GF-D8 (cell line): ENCODE measurements around the gene BTLA.
"Not testable (repeated sequence)": the region's sequence is repeated elsewhere in the genome, so short reads cannot be mapped to it uniquely, and the experiment has no call there.

Source experiments
- DNase-seq: peaks from one replicate; lab custom pipeline; 2025; lab: John Stamatoyannopoulos, UW

BTLA gene

DNA sequence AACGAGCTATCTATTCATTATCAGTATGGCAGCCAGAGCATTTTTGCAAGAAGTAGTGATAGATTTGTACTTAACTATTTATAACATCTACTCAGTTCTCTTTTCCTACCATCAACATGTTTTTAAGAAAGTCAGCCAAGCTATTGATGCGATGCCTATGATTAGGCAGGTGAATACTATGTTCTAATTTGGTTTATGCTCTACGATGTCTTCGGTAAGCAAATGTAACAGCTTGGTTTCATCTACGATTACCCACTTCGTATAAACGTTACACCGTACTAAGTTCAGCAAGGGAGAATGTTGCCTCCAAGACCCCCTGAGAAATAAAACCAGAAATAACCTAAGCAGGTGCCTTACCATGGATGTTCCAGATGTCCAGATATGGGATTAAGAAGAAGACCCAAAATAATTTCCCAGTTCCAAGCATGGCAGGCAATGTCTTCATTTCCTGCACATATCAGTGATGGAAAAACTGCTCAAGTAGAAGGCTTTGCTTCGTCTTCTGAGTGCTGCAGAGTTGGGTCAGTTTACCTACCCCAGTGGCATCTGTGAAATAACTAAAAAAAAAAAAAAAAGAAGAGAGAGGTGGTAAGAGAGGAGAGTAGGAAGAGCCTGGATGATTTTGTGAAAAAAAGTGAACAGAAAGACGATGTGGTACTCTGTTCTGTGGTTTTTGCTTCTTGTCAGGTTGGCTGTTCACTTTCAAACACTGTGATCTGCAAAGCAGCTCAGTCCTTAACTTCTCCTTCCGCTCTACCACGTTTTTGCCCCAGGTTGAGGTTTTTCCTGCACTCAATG lies at the start of gene BTLA:
TSS of gene BTLA (minus strand) at position 559 of the 798 bp plus-strand sequence. CDS start at position 445, 114 bp downstream.
- no peak for DNase-seq

DNA sequence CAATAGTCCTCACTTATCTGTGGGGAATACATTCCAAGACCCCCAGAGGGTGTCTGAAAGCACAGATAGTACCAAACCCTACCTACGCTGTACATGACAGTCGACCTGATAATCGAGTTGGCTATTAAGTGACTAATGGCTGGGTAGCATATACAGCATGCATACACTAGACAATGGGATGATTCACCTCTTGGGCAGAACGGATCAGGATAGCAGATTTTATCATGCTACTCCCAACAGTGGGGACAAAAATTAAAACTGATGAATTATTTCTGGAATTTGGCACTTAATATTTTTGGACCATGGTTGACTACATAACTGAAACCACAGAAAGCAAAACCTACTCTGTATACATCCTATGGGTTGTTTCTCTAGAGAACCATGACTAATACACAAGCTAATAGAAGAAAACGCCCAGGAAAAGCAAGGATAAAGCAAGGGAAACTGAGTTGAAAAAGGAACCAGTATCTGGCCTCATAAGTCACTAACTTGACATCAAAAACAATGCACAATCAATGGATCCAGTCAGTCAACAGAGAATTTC lies 47.0 kb upstream of the BTLA start:
- DNase-seq = no peak

GRCh38 chr3:112539825-112540650 lies 40.8 kb upstream of the BTLA start:
- no peak for DNase-seq

DNA sequence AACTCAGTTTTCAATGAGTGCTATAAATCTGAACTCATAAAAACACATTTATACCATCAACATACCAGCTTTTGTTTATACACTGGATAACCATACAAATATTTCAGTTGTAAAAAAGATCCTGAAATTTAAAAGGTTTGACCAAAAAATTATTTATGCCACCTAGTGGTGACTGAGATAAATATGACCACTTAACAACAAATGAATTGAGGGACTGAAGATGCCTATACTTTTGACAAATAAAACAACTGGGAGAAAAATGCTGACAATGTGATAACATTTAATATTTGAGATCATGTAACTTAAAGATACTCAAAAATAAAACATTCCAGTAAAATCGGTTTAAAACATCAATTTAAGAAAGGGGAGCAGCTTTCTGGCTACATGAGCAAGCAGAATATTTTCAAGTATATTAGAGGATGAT lies 32.1 kb upstream of the BTLA start:
- DNase-seq = no peak

GRCh38 chr3:112530573-112530972 lies 31.3 kb upstream of the BTLA start:
- no peak for DNase-seq

- not testable (repeated sequence) for DNase-seq
Measured at GRCh38 chr3:112524127-112524526, 24.9 kb upstream of the BTLA start.

DNA sequence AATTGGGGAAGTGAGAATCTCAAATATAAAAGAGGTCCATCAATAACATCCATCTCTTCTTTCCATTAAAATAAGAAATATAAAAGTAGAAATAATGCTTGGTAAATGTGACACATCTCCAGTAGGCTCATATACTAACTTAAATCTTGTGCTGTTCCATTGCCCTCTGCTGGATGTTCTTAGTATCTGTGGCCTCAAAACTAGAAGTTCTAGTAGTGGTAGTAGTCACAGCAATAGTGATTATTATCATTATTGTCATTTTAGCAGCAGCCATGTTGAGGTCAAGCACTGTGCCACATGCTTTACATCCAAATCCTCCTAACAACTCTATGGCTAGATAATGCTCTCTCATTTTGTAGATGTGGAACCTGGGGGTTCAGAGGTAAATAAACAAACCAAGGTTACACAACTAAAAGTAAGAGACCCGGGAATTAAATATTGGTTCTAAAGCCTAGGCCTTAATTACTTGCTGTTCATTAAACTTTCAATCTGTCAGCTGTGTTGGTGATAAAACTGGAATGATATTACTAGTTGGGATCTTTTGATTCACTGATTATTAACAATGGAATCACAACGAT lies 20.2 kb upstream of the BTLA start:
- DNase-seq = peak; percentile 2

DNA sequence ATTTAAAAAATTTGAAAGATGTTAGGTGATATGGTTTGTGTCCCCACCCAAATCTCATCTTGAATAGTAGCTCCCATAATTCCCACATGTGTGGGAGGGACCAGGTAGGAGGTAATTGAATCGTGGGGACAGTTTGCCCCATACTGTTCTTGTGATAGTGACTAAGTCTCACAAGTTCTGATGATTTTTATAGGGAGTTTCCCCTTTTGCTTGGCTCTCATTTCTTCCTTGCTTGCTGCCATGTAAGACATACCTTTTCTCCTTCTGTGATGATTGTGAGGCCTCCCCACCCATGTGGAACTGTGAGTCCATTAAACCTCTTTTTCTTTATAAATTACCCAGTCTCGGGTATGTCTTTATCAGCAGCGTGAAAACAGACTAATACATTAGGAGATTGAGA lies 19.7 kb upstream of the BTLA start:
- DNase-seq = not testable (repeated sequence)

GRCh38 chr3:112514527-112515128 lies 15.4 kb upstream of the BTLA start:
- no peak for DNase-seq

DNA sequence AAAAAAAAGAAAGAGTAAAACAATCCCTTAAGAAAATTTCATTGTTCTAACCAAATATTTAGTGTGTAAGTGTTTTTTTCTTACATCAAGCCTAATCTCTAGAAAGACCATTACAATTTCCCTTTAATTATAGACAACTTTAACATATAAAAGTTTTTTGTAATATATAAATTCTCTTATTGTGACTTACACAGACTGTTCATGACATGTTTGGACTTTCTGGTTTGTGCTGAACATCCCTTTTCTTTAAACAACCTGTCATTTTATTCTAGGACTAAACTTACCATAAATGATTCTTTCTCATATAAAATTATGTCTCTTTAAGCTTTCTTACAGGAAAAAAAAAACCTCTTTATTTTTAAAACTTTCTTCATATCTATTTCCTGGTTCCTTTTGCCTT lies 13.0 kb upstream of the BTLA start:
- DNase-seq = no peak

- DNase-seq = no peak
Measured at GRCh38 chr3:112508860-112509259, 9.6 kb upstream of the BTLA start.

GRCh38 chr3:112508261-112508660 lies 9.0 kb upstream of the BTLA start:
- DNase-seq = no peak

GRCh38 chr3:112505907-112506306 lies 6.6 kb upstream of the BTLA start:
- DNase-seq = no peak

DNA sequence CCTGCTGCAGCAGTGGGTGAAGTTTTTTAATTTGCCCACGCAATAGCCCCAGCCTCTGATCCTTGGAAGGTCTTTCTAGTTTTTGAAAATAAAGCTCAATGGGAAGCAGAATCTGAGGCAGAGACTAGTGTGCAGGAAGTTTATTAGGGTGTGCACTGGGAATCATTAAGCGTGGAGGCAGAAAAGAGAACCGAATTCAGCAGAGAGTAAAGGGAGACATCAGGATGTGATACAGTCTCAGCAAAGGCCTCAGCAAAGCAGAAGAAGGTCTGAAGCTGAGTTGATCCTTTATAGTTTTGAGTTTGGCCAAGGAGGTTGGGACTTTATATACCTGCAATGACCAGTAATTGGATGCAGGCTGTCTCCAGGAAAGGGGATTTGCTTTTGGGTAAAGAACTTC lies 4.9 kb upstream of the BTLA start:
- no peak for DNase-seq

GRCh38 chr3:112503304-112503972 lies 4.2 kb upstream of the BTLA start:
- no peak for DNase-seq

DNA sequence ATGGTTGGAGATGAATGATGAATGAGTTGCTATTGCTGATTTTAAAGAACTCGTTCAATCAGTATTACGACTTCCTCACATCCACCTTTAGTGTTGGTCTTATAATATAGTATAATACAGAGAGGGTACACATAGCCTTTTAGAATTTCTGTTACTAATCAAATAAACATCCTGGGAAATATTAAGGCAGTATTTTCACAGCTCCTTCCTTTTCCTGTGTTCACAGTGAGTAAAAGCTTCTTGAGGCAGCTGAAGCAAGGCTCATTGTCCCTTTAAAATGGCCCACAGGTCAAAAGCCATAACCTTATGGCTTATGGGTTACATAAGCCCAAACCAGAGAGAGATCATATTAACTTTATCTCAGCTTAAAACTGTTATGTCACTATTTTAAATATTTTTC lies 1.3 kb upstream of the BTLA start:
- DNase-seq = no peak

DNA sequence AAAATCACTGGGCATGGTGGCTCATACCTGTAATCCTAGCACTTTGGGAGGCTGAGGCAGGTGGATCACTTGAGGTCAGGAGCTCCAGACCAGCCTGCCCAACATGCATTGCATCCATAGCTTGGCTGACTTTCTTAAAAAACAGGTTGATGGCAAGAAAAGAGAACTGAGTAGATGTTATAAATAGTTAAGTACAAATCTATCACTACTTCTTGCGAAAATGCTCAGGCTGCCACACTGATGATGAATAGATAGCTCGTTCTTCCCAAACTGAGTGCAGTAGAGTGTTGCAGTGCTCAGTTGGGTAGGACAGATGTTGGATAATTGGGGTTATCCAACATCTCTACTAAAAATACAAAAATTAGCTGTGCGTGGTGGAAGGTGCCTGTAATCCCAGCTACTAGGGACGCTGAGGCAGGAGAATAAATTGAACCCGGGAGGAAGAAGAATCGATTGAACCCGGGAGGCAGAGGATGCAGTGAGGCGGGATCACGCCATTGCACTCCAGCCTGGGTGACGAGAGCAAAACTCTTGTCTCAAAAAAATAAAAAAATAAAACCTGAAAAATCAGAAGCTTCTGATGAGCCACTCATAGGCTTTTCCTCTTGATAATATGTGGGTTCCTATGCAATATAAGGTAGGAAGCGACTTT lies 1.2 kb downstream of the BTLA start:
- DNase-seq = no peak

DNA sequence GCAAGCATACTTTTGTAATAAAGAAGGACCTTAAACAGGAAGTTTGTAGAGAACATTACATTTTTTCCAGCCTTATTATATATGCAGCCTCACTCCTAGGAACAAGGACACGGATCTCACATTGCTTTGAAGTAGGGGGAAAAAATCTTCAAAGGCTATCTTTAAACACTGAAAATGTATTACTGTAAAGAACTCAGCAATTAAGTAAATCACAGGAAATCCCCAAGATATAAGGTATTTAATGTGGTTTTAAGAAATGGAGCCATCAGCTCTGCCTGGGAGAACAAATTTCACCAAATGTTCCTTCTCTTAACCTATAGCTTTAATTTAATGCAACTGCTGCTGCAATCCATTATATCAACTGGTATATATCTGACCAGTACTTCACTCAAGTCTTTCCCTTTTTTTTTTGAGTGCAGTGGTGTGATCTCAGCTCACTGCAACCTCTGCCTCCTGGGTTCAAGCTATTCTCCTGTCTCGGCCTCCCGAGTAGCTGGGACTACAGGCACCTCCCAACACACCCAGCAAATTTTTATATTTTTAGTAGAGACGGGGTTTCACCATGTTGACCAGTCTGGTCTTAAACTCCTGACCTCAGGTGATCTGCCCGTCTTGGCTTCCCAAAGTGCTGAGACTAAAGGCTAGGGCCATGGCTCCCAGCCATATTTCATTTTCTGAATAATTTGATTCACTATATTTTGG lies 2.8 kb downstream of the BTLA start:
- DNase-seq = no peak

GRCh38 chr3:112494448-112494767 lies 4.9 kb downstream of the BTLA start:
- DNase-seq = not testable (repeated sequence)

DNA sequence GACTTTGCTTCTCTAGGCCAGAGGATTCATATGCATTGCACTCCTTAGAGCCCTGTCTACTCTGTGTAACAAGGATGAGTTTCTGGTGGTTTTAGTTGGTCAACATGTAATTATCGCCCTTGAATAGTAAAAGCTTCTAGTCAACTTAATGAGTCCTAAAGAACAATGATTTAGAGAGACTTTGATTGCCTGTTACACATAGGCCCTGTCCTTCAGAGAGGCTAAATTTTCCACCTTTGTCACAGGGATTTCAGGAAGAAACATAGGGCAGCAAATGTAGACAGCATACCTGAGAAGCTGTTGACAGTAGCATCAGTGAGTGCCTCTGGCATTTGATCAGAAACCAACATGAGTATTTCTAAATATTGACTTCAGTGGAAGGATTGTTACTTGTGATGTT lies 7.1 kb downstream of the BTLA start:
- no peak for DNase-seq

DNA sequence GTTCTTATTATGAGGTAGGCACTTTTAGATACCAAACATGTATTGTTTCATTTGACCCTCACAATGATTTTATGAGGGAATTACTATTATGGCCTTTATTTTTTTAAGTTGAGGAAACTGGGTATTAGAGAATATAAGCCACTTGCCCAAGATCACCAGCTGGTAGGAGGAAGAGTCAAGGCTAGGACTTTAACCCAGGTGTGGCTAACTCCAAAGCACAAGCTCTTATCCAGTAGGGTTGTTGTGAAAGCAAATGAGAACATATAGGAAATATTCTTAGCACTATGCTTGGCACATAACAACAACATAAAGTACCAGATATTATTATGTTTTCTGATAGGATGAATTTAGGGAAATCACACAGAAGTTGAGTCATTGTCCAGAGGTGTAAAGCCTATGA lies 7.9 kb downstream of the BTLA start:
- DNase-seq = no peak
